GM13977 (cell line): ENCODE results near the gene CATSPERZ.
"Not testable (repeated sequence)": the region's sequence is repeated elsewhere in the genome, so short reads cannot be mapped to it uniquely, and the experiment has no call there.

Source experiments
- DNase-seq: peaks from one replicate; pipeline ENCODE4 v3.0.0; 2012; ENCODE audit warnings: low spot score
- CTCF ChIP-seq: IDR thresholded peaks from 2 replicates; pipeline ENCODE4 v1.5.1; 2012; ENCODE audit warnings: mild to moderate bottlenecking, control low read depth; ENCODE audit not compliant: insufficient read depth; ENCODE audit errors: extremely low read depth, missing control alignments
- in situ Hi-C: fragments of 300-500 bp; cut with MboI; formaldehyde crosslinking; loops from one replicate; pipeline ENCODE4 v1.12.0; 2022; ENCODE audit warnings: low sequenced_read_pairs, low pct_unique_long_range_greater_than_20kb, mixed read lengths, inconsistent platforms; ENCODE audit not compliant: unreplicated experiment

The CATSPERZ gene

GRCh38 chr11:64314146-64314804, 14.1 kb downstream of the CATSPERZ start:
- DNase-seq, result no peak
- in situ Hi-C loops, result no loop called here
- TF ChIP-seq CTCF, result peak; percentile 16

GRCh38 chr11:64314805-64315561, 14.8 kb downstream of the CATSPERZ start:
- in situ Hi-C loops, result no loop called here
- DNase-seq, result no peak
- TF ChIP-seq CTCF, result no peak

GRCh38 chr11:64315667-64316526, 15.7 kb downstream of the CATSPERZ start:
- DNase-seq, in situ Hi-C loops: not testable (repeated sequence)

GRCh38 chr11:64316672-64317324, 16.6 kb downstream of the CATSPERZ start:
- peak; percentile 18 for TF ChIP-seq CTCF
- in situ Hi-C loops, result no loop called here
- DNase-seq, result no peak

- in situ Hi-C loops, result no loop called here
- TF ChIP-seq CTCF, result no peak
- DNase-seq, result peak; percentile 95
Observed at GRCh38 chr11:64317325-64317960, 17.3 kb downstream of the CATSPERZ start, which contains the start of gene TRMT112. TSS of gene TRMT112 (minus strand) at chr11:64317559. CDS start at chr11:64317526, 33 bp downstream.

- in situ Hi-C loops, result no loop called here
- TF ChIP-seq CTCF, result peak; percentile 72
- peak; percentile 97 for DNase-seq
Observed at GRCh38 chr11:64317961-64318765, 18.0 kb downstream of the CATSPERZ start, which contains the start of gene PRDX5. TSS of gene PRDX5 (plus strand) at chr11:64318121. CDS start at chr11:64318216, 95 bp downstream.
